ENCODE data around the gene SMAD1. TPM values are rescaled to one million over a fixed set of nuclear protein-coding genes. Genes with fewer than 3 reads are reported as not detected.

Gene SMAD1
- total RNA-seq, 2 experiments from 2014 or later, result 0.67 to 0.92 TPM

- intact Hi-C loops (cut with micrococcal nuclease), result loop anchor here (5.0 to 10.0 kb wide), 4 partner anchors 135 to 297 kb away; partner anchors contain the start of genes MMAA and OTUD4
- peaks cover 5% of the 10 kb centered on the region for H3K4me1 Mint-ChIP-seq (ENCODE audit: low read depth)
- no peak for DNase-seq
- ChIA-PET POLR2A (no interaction called here), CTCF (no interaction called here)
- no peak overlapping the region for H3K27ac Mint-ChIP-seq
- no peak for TF ChIP-seq CTCF (IDR thresholded peaks at IDR 0.05)
- no peaks in the 10 kb centered on the region for H3K36me3 Mint-ChIP-seq (ENCODE audit: low read depth)
- H3K4me3 Mint-ChIP-seq, result peak overlapping the region; percentile 69
- no peaks in the 10 kb centered on the region for H3K9me3 Mint-ChIP-seq
- peaks cover 36% of the 10 kb centered on the region for H3K27me3 Mint-ChIP-seq
- peak; percentile 18 for ATAC-seq
Observed at GRCh38 chr4:145481942-145482208, 222 bp downstream of the SMAD1 start.

GRCh38 chr4:145482209-145483037, 770 bp downstream of the SMAD1 start:
- H3K27me3 Mint-ChIP-seq, result peaks cover 35% of the 10 kb centered on the region
- no peaks in the 10 kb centered on the region for H3K36me3 Mint-ChIP-seq (ENCODE audit: low read depth)
- peak; percentile 89 for DNase-seq
- no peak for TF ChIP-seq CTCF (IDR thresholded peaks at IDR 0.05)
- no peak overlapping the region for H3K4me3 Mint-ChIP-seq
- no peak overlapping the region for H3K27ac Mint-ChIP-seq
- ChIA-PET CTCF (interaction anchor here (3.2 kb wide), 1 partner anchor 75 kb away, joined by 8 read pairs; no protein-coding TSS in a partner anchor), POLR2A (no interaction called here)
- no peaks in the 10 kb centered on the region for H3K9me3 Mint-ChIP-seq
- H3K4me1 Mint-ChIP-seq (ENCODE audit: low read depth), result peaks cover 9% of the 10 kb centered on the region
- intact Hi-C loops (cut with micrococcal nuclease), result loop anchor here (5.0 to 10.0 kb wide), 4 partner anchors 135 to 298 kb away; partner anchors contain the start of genes MMAA and OTUD4
- ATAC-seq, result peak; percentile 79

GRCh38 chr4:145483514-145483913, 1.9 kb downstream of the SMAD1 start:
- DNase-seq (no peak), ATAC-seq (no peak)
- Mint-ChIP-seq H3K9me3 (no peaks in the 10 kb centered on the region), H3K36me3 (ENCODE audit: low read depth) (no peaks in the 10 kb centered on the region), H3K4me1 (ENCODE audit: low read depth) (peaks cover 11% of the 10 kb centered on the region), H3K4me3 (no peak overlapping the region), H3K27ac (no peak overlapping the region), H3K27me3 (peaks cover 31% of the 10 kb centered on the region)
- intact Hi-C loops (cut with micrococcal nuclease), result loop anchor here (5.0 to 10.0 kb wide), 4 partner anchors 134 to 299 kb away; partner anchors contain the start of genes MMAA and OTUD4
- no peak for TF ChIP-seq CTCF (IDR thresholded peaks at IDR 0.05)
- CTCF ChIA-PET, result interaction anchor here (1.2 to 3.2 kb wide), 2 partner anchors 74 to 126 kb away, joined by 3 to 8 read pairs; no protein-coding TSS in a partner anchor
- POLR2A ChIA-PET, result no interaction called here

- Mint-ChIP-seq H3K4me1 (ENCODE audit: low read depth) (peaks cover 11% of the 10 kb centered on the region), H3K9me3 (no peaks in the 10 kb centered on the region), H3K36me3 (ENCODE audit: low read depth) (no peaks in the 10 kb centered on the region), H3K27me3 (peaks cover 26% of the 10 kb centered on the region), H3K4me3 (no peak overlapping the region), H3K27ac (no peak overlapping the region)
- TF ChIP-seq CTCF (IDR thresholded peaks at IDR 0.05), result no peak
- ATAC-seq, result no peak
- ChIA-PET CTCF (interaction anchor here (1.2 to 3.2 kb wide), 2 partner anchors 73 to 126 kb away, joined by 3 to 8 read pairs; no protein-coding TSS in a partner anchor), POLR2A (no interaction called here)
- DNase-seq, result no peak
- intact Hi-C loops (cut with micrococcal nuclease), result loop anchor here (5.0 to 10.0 kb wide), 4 partner anchors 133 to 300 kb away; partner anchors contain the start of genes MMAA and OTUD4
Observed at GRCh38 chr4:145484225-145484846, 2.7 kb downstream of the SMAD1 start.

Data from activated CD8-positive, alpha-beta T cell treated with anti-CD3 and anti-CD28 coated beads for 36 hours (primary cell).